HG02973 (cell line): ENCODE data around the gene CRIM1.

ENCODE experiments used
- ATAC-seq: cut with Tn5 transposase; IDR thresholded peaks from one replicate; pipeline ENCODE4 v1.9.1; 2021; ENCODE audit warnings: moderate library complexity; ENCODE audit not compliant: unreplicated experiment

The CRIM1 gene

DNA sequence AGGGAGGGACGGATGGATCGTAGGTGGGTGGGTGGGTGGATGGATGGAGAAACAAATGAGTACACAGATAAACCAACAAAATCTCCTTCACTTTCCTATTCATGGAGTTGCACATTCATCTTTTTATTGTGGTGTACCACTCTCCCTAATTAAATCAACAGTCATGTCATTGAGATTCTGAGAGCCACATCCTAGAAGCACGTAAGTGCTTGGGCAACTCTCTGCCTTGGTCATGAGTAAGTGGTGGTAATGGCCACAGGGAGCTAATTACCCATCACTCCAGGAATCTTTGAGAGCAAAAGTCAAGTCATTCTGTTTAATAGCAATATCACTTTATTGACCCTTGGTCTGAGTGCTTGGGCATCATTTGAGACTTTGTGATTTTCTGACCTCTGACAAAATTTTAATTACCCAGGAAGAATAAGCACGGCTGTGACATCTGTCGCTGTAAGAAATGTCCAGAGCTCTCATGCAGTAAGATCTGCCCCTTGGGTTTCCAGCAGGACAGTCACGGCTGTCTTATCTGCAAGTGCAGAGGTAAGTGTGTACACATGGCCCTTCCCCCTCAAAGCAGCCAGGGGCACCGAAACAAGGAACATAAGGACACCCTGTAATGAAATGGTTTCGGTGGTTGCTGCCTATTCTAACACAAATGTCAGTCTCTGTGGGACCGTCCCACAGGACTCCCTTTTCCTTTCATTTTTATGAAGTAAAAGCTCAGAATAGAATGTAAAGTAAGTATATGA lies 156.5 kb downstream of the CRIM1 start:
- no peak for ATAC-seq

DNA sequence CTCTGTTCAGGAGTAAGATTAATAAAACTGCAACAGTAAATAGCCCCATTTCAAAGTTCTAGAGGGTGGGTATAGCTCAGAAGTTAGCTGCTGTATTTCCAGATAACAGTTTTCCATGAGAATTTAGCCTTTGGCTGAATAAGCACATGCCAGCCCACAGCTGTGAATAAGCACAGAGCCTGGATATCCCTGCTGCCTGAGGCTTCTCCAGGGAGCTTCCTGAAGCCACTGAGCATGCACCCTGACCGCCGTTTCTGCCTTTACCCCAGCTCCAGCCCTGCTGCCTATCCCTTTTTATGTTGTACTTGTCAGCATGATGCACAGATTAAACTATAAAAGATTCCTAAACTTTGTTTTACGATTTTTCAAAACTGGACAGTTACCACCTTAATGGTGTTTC lies 157.1 kb downstream of the CRIM1 start:
- ATAC-seq, result no peak

DNA sequence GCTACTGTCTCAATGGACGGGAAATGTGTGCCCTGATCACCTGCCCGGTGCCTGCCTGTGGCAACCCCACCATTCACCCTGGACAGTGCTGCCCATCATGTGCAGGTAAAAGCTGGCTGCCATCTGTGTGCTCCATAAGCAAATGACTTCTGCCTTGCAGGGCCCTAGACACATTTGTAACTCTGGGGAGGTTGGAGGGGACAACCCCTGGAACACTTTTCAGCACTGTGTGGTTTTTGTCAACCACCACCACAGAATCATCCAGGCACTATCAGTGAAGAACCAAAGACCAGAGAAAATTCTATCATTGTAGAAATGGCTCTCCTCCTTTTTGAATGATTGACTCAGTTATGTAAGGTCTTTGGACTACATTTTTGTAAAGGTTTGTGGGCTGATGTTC lies 158.1 kb downstream of the CRIM1 start:
- no peak for ATAC-seq

DNA sequence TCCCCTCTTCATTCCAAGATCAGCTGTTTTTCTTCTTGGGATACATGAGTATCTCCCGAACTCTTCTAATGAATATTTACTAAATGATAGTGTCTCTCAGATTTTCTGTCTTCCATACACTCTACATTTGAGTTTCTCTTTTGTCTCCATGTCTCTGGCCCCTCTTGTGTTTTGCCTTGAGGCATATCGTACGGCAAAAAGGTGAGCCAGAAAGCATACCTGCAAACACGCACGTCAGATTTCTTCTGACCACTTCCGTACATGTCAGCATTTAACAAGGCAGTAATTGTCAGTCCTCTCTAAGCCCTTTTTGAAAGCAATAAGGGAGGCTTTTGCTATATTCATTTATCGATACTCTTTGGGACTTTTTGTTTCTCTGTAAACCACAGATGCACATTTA lies 160.0 kb downstream of the CRIM1 start:
- no peak for ATAC-seq

DNA sequence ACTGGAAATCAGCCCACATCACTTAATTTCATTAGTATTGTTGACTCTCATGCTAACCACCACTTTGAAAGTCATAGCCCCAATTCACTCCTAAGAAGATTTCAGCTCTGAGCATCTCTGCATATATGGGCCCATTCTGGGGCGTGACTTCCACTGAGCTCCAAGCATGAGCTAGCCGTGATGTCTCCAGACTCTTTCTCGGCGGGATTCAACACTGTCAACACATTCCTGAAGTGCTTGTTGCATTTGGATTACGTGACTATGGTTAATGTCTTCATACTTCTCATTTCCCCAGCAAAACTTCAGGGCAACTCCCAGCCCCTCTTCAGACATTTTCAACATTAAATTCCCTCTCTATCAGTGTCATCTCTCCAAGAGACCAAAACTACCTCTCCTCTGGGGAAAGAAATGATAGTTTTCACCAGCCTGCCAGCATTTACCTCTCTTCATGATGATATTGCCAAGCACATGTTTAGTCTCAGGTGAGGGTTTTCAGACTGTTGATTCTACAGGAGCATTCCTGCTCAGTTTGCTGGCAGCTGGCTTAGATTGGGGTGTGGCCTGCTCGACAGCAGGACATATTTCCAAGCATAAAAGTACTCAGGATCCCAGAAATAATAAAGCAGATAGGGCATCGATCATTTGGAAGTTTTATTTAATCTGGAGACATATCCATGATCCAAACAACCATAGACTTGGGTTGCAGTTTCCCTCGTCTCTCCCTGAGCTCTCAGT lies 160.7 kb downstream of the CRIM1 start:
- no peak for ATAC-seq

DNA sequence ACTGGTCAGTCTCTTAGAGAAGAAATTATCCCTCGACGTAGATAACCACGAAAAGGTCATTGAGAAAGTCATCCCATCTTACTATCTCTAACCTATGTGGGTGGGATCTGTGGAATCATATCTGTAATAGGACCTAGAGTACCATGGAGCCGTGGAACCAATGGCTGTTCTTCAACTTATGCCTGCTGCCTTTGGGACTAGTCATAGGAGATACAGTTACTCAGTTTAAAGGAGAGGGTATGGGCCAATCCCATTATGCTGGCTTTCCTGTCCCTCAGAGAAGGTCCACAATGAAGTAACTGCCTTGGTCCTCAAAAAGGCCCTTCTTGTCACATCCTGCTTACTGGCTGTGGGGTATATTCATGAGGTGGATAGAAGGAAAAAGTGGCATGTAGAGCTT lies 164.9 kb downstream of the CRIM1 start:
- no peak for ATAC-seq

DNA sequence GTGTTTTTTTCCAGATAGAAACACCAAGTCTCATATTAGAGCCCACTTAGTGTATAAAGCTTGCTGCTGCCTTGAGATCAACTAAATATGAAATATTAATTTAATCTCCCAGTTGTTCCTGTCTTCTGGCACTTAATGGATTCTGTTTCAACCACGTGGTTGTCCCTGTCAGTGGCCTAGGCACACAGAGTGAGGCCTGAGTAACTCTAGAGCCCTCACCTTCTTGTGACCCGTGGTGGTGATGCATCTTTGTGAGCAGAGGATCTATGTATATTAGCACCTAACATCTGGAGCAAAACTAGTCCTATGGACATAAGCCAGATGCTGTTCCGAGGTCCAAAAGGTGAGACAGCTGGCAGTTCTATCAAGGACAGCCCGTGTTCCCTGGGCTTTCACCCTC lies 167.6 kb downstream of the CRIM1 start:
- no peak for ATAC-seq

DNA sequence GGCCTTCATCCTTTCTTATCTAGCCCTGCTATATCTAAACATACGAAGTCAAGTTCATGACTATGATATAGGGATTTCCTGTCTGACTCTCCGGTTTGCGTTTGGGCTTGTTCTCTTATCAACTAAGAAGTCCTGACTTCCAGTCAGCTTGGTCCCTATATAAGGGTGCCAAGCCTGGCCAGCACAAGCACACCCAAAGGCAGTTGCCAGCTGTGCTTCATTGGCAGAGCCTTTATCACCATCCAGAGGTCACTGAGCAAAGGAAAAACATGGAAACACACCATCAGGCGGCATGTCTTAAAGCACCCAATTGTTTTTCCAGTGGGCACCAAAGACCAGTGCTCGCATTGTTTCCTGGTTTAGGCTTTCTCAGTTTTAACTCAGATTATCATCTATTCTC lies 169.7 kb downstream of the CRIM1 start:
- no peak for ATAC-seq

DNA sequence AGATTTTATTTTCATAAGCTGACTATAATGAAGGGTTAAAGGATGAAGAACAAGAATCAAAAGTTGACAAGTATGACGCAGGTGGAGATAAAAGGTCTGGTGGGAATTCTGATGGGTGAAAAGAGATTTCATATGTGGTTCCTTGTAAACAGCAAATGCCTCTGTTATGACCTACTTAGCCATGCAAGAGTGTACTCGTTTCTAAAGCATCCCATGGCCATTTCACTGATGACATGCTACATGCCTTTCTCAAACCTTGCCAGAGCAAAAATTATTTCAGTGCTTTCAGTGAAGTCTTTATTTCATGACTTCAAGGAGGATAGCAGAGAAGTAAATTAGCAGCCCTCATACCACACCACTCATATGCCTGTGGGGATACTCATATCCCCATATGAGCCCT lies 170.6 kb downstream of the CRIM1 start:
- no peak for ATAC-seq

DNA sequence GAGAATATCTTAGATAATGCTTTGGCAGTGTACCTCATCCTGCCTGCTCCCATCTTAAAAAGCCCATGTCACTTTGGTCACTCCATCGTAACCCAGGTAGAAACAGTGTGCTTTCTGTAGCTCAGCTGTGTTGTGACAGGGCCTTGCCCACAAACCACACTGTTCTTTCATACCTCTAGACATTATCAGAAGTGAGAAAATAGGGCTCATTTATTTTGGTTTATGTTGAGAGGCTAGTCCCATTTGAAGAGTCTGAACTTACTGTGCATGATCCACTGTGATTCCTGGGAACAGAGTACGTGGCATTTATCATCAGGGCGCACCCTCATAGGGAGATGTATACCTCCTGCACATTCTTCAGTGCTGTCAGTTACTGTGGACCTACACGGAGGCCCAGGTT lies 172.7 kb downstream of the CRIM1 start:
- peak; percentile 71 for ATAC-seq

DNA sequence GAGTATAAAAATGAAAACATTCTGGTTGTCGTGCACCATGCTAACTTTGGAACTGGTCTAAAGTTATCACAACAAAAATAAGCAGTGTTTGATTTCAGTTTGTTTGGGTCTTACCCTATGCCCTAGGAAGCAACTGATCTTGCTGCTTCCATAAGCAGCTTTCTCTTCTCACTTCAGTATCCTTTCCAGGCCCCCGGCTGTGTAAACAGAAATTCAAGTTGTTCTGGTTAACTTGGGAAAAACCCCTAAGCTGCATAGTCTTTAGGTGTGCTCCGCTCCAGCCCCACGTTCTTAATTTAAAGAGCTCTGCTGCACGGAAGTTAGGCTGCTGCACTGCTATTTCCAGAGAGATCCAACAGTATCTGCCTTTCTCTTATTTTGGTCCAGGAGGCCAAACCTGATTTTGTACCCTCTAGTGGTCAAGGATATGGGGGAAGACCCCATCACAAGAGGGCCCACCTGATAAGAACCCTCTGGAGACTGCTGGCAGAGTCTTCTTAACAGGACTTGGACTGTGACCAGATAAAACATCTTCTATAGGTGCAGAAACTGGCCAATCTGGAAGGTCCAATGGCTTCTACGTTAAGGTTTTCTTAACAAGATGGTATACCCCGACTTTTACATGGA lies 173.3 kb downstream of the CRIM1 start:
- peak; percentile 15 for ATAC-seq

DNA sequence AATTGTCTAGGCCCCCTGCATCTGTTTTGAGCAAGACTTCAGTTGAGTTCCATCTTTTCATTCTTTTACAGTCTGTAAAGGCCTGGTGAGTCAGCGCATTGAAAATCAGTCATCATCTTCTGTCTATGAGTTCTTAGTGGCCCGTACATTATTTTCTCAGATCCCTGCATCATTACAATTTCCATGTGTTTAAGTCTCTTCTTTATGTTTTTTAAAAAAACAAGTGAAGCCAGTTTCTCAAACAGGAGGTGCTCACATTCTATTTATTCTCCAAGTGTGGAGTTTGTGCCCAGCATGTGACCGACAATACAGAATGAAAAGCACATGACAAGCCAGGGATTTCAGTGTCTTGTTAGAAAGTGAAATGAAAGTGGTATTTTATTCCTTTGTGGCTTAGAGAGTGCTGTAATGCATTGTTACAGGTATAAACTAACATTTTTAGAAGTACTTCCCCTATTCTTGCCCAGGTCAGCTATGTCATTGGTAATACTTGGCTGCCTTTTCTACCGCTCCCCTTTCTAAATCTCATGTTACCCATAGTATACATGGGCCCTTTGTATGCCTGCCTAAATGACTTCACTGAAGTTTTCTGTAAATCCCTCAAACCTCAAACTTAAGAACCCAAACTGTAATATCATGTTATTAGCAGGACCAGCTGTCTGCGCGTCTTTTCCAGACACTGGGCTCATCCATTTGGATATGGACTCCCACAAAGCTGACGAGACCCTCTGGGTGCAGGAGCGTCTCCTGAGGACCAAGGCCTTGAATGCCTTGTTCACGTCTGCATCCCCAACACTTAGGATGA lies 174.8 kb downstream of the CRIM1 start:
- ATAC-seq, result peak; percentile 77

DNA sequence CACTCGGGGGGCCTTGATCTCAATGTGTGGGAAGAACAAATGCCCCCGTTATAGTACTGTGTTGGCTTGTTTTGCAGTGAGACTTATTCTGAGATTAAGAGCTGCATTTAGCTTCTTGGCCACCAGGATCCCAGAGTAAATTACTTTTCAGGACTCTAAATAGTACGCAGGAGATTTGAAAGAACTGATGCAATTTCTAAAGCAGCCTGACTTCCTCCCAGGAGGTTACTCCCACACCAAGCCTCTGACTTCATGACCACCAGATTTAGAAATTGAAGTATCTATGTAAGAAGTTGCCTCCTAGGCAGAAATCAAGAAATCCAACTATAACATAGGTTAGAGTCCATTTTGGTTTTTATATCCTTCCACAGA lies 175.4 kb downstream of the CRIM1 start:
- no peak for ATAC-seq

DNA sequence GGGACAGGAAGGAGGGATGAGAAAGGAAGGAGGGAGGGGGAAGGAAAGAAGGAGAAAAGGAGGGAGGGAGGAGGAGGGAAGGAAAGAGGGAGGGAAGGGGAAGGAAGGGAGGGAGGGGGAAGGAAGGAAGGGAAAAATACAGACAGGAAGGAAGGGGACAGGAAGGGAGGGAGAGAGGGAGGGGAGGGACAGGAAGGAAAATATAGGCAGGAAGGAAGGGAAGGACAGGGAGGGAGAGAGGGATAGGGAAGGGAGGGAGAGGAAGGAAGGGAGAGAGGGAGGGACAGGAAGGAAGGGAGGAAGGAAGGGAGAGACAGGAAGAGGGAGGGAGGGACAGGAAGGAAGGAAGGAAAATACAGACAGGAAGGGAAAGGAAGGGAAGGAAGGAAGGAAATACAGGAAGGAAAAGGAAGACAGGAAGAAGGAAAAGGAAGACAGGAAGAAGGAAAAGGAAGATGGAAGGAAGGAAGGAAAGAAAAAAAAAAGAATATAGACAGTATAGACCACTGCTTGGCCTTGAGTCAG lies 178.8 kb downstream of the CRIM1 start:
- no peak for ATAC-seq

DNA sequence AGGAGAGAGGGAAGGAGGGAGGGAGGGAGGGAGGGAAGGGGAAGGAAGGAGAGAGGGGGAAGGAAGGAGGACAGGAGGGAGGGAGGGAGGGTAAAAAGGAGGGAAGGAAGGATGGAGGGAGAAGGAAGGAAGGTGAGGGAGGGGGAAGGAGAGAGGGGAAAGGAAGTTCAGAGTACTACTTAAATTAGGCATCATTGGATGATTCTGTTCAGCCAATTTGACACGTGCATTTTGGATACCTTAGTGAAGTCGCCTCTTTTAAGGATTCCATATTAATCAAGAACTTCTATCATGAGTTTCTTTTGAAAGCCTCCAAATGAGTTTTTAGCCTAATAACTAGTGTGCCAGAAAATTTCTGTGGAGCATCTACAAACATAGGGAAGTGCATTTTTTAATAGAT lies 179.5 kb downstream of the CRIM1 start:
- no peak for ATAC-seq

DNA sequence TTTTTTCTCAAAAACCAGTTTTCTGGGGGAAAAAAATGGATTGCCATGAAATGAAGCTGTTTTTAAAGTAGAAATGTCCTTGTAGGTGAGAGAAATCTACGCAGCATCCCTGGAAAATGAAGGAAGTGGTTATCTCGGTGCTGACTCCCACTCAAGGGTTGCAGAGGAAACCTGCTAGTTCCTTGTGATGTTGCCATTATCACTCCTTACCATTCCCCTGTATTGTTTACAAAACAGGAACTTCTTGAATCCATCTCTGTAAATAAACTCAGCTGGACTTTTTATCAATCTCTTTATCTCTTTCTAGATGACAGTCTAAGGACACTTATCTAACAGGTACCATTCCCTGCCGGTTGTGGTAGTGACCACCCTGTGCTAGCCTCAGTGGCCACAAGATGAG lies 181.2 kb downstream of the CRIM1 start:
- ATAC-seq, result no peak

DNA sequence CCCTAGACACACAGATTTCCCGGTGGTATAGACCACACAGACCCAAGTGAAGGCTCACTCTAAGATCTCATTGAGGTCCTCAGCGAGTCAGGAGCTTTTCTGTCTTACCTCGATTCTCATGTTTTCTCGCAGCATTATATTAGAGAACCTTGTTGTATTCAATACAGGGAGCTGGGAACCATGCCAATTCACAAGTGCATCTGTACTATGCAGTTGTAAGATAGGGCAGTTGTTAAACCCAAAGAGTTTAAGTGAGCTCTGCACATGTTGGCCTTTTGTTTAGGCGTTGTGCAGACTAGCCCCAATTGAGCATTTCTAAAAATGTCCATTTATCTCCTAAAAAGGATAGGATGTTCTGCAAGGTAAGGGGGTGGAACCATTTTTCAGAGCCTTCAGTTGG lies 182.8 kb downstream of the CRIM1 start:
- ATAC-seq, result no peak

DNA sequence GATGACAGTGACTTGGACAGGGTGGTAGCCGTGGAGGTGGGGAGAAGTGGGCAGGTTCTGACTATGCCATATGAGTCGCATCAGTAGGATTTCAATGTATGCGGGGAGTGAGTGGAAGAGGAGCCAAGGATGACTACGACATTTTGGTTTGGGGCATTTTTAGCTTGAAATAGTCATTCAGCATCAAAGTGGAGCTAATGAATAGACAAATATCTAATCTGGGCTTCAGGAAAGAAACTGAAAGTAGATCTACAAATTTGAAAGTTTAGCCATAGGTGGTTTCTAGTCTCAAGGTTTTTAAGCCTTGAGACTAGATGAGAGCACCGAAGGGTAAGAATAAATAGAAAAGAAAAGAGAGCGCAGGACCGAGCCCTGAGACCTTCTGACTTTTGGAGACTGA lies 184.1 kb downstream of the CRIM1 start:
- peak; percentile 71 for ATAC-seq

DNA sequence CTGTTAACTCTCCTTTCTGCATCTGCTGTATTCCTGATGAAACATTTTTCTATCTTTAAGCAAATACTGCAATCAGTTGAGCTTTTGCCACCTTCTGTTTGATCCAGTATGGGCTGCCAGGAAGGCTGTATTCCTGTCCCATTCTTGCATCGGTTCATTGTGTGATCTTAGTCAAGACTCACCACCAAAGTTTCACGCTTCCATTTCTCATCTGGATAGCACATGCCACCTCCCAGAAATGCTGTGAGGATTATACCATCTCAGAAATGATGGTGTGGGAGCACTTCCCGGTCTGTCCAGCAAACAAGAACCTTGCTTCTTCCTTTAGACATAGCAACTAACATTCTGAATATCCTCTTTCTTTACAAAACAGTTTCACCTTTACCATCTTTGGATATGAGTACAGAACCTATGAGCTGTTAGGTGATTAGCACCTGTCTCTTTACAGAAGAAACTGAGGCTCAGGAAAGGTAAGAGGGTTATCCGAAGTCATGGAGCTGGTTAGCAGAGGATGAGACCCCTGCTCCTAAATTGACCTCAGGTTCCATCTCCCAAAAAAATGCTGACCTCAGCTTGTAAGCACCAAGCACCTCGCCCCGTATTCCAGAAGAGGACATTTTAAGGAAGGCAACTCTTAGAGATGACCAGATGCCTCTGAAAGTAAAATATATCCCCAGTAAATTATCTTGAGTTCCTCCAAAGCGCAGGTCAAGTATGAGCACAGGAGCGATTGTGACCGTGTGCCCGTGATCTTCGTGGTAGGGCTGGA lies 185.6 kb downstream of the CRIM1 start:
- ATAC-seq, result no peak

DNA sequence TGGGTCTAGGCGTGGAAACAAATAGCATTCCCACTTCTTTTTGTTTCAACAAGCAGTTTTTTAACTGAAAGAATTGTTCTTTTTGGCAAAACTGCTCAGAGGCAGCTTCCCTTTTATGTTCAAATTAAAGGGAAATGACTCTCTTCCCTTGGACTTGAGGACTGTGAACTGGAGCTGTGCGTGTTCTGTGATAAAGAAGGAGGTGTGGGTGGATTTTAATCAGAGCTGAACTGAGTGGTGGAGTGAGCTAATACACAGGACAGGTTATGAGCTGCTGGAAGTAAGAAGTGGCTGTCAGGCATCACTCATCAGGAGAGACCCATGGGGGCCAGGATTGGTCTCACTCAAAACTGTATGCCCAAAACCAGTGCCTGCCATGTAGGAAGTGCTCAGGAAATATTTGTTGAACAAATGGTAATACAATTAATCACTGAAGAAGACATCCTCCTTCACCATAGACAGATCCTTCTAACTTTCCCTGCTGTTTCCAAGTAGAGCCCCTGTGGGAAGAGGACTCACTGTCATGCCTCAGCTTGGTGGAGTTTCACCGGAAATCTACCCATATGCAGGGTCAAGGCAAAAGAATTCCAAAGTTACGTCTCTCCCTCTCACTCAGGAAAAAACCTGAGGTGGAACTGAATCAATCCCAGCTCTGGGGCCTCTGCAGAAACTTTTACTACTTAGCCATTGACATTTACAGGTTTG lies 186.5 kb downstream of the CRIM1 start:
- no peak for ATAC-seq
